Measurements from ENCODE around the gene SAP25. TPM values are rescaled to one million over a fixed set of nuclear protein-coding genes. Genes with fewer than 3 reads are reported as not detected.
"Not testable (repeated sequence)": the region's sequence is repeated elsewhere in the genome, so short reads cannot be mapped to it uniquely, and the experiment has no call there.

The SAP25 gene
- polyA plus RNA-seq, 1 donor from 2014 or later, result 0.52 TPM

DNA sequence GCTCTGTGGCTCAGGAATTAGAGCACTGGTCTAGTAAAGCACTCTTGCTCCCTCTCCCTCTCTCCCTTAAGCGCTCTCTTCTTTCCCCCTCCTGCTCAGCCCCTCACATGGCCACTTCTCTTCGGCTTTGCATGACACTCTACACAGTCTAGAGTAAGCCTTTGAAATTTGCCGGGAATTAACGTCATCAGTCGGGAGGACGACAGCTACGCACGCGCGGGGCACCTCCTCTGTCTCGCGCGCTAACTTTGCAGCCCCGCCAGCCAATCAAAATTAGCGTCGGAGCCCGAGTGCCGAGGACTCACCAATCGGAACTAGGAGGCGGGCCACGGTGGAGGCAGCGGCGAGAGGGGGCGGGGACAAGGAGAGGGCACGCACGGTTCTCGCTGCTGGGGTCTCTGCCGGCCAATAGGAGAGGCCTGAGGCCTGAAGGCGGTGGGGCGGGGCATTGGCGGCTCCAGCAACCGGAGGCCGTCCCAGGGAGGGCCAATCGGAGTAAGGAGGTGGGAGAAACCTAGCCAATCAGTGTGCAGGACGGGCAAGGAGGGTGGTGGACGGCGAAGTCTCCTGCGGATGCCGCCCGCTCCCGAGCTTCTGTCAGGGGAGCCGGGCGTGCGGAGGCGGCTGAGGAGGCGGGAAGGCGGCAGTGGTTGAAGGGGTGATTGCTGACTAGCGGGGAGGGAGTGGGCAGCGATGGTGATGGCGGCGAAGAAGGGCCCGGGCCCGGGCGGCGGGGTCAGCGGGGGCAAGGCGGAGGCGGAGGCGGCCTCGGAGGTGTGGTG is 34.9 kb downstream of the SAP25 start, which contains the start of gene AGFG2:
AGFG2 (plus strand) TSS at position 550 of the 782 bp plus-strand sequence; CDS start at position 694, 144 bp downstream.
- H3K27me3 ChIP-seq (ENCODE audit: insufficient read depth, low read depth, low read length), result no peaks in the 10 kb centered on the region
- TF ChIP-seq TAF1 (IDR thresholded peaks at IDR 0.05; ENCODE audit: low read depth) (peak; percentile 81), POLR2AphosphoS5 (IDR thresholded peaks at IDR 0.05) (peak; percentile 78), EZH2 (IDR thresholded peaks at IDR 0.05; ENCODE audit: borderline replicate concordance, insufficient read depth, low read length, poor library complexity, severe bottlenecking) (no peak), SMC3 (conservative IDR thresholded peaks at IDR 0.05; ENCODE audit: poor library complexity) (peak; percentile 56), EP300 (conservative IDR thresholded peaks at IDR 0.05; ENCODE audit: poor library complexity, severe bottlenecking) (no peak), RAD21 (conservative IDR thresholded peaks at IDR 0.05) (peak; percentile 34), MXI1 (conservative IDR thresholded peaks at IDR 0.05; ENCODE audit: poor library complexity, severe bottlenecking) (peak; percentile 100)
- TF ChIP-seq, protein P1, sequence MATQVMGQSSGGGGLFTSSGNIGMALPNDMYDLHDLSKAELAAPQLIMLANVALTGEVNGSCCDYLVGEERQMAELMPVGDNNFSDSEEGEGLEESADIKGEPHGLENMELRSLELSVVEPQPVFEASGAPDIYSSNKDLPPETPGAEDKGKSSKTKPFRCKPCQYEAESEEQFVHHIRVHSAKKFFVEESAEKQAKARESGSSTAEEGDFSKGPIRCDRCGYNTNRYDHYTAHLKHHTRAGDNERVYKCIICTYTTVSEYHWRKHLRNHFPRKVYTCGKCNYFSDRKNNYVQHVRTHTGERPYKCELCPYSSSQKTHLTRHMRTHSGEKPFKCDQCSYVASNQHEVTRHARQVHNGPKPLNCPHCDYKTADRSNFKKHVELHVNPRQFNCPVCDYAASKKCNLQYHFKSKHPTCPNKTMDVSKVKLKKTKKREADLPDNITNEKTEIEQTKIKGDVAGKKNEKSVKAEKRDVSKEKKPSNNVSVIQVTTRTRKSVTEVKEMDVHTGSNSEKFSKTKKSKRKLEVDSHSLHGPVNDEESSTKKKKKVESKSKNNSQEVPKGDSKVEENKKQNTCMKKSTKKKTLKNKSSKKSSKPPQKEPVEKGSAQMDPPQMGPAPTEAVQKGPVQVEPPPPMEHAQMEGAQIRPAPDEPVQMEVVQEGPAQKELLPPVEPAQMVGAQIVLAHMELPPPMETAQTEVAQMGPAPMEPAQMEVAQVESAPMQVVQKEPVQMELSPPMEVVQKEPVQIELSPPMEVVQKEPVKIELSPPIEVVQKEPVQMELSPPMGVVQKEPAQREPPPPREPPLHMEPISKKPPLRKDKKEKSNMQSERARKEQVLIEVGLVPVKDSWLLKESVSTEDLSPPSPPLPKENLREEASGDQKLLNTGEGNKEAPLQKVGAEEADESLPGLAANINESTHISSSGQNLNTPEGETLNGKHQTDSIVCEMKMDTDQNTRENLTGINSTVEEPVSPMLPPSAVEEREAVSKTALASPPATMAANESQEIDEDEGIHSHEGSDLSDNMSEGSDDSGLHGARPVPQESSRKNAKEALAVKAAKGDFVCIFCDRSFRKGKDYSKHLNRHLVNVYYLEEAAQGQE (IDR thresholded peaks at IDR 0.05; ENCODE audit: borderline replicate concordance), result no peak
- TF ChIP-seq, protein P2, sequence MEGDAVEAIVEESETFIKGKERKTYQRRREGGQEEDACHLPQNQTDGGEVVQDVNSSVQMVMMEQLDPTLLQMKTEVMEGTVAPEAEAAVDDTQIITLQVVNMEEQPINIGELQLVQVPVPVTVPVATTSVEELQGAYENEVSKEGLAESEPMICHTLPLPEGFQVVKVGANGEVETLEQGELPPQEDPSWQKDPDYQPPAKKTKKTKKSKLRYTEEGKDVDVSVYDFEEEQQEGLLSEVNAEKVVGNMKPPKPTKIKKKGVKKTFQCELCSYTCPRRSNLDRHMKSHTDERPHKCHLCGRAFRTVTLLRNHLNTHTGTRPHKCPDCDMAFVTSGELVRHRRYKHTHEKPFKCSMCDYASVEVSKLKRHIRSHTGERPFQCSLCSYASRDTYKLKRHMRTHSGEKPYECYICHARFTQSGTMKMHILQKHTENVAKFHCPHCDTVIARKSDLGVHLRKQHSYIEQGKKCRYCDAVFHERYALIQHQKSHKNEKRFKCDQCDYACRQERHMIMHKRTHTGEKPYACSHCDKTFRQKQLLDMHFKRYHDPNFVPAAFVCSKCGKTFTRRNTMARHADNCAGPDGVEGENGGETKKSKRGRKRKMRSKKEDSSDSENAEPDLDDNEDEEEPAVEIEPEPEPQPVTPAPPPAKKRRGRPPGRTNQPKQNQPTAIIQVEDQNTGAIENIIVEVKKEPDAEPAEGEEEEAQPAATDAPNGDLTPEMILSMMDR (IDR thresholded peaks at IDR 0.05; ENCODE audit: poor library complexity, severe bottlenecking), result no peak
- H3K9me3 ChIP-seq (ENCODE audit: low read length), result no peaks in the 10 kb centered on the region
- H3K79me2 ChIP-seq (replicated peaks; ENCODE audit: insufficient read depth, low read length), result peaks cover 7% of the 10 kb centered on the region
- H3K4me2 ChIP-seq (ENCODE audit: low read length), result peak within 1 kb of the TSS; percentile 31
- peak within 1 kb of the TSS; percentile 46 for H2AFZ ChIP-seq (ENCODE audit: low read depth, low read length)
- H3K4me3 ChIP-seq (ENCODE audit: low read length), result peak within 1 kb of the TSS; percentile 80
- H3K27ac ChIP-seq (ENCODE audit: low read length), result peak within 1 kb of the TSS; percentile 39
- no peaks in the 10 kb centered on the region for H3K9me2 ChIP-seq (ENCODE audit: insufficient read depth, low read length)
- no peaks in the 10 kb centered on the region for H3K36me3 ChIP-seq (ENCODE audit: insufficient read depth, low read length)
- peak within 1 kb of the TSS; percentile 67 for H3K9ac ChIP-seq (ENCODE audit: low read length)
- no peaks in the 10 kb centered on the region for H4K20me1 ChIP-seq (ENCODE audit: insufficient read depth)
- no peaks in the 10 kb centered on the region for H3F3A ChIP-seq (ENCODE audit: insufficient read depth, low read length, poor library complexity, severe bottlenecking)

DNA sequence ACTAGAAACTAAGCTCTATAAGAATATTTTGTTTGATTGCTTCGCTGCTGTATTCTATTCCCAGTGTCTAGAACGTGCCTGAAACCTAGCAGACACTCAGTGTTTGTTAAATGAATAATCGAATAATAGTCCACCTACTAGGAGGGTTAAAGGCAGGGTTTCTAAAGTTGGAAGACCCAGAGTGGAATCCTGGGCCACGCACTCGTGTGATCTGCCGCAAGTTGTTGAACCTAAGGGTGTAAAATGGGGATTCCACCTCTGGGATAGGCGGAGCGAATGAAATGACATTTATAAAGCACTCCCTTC is 35.4 kb downstream of the SAP25 start:
- H3K79me2 ChIP-seq (replicated peaks; ENCODE audit: insufficient read depth, low read length), result peaks cover 7% of the 10 kb centered on the region
- H3K36me3 ChIP-seq (ENCODE audit: insufficient read depth, low read length), result no peaks in the 10 kb centered on the region
- no peaks in the 10 kb centered on the region for H3F3A ChIP-seq (ENCODE audit: insufficient read depth, low read length, poor library complexity, severe bottlenecking)
- no peaks in the 10 kb centered on the region for H3K9me3 ChIP-seq (ENCODE audit: low read length)
- no peaks in the 10 kb centered on the region for H3K27me3 ChIP-seq (ENCODE audit: insufficient read depth, low read depth, low read length)
- peak overlapping the region; percentile 80 for H3K4me3 ChIP-seq (ENCODE audit: low read length)
- no peak for TF ChIP-seq POLR2AphosphoS5 (IDR thresholded peaks at IDR 0.05)
- TF ChIP-seq EZH2 (IDR thresholded peaks at IDR 0.05; ENCODE audit: borderline replicate concordance, insufficient read depth, low read length, poor library complexity, severe bottlenecking), result no peak
- TF ChIP-seq SMC3 (conservative IDR thresholded peaks at IDR 0.05; ENCODE audit: poor library complexity), result no peak
- TF ChIP-seq EP300 (conservative IDR thresholded peaks at IDR 0.05; ENCODE audit: poor library complexity, severe bottlenecking), result no peak
- TF ChIP-seq MXI1 (conservative IDR thresholded peaks at IDR 0.05; ENCODE audit: poor library complexity, severe bottlenecking), result no peak
- TF ChIP-seq TAF1 (IDR thresholded peaks at IDR 0.05; ENCODE audit: low read depth), result no peak
- TF ChIP-seq, protein P2 (IDR thresholded peaks at IDR 0.05; ENCODE audit: poor library complexity, severe bottlenecking), result no peak
- TF ChIP-seq, protein P1 (IDR thresholded peaks at IDR 0.05; ENCODE audit: borderline replicate concordance), result no peak
- no peak for TF ChIP-seq RAD21 (conservative IDR thresholded peaks at IDR 0.05)
- H3K4me2 ChIP-seq (ENCODE audit: low read length), result no peak overlapping the region
- no peaks in the 10 kb centered on the region for H3K9me2 ChIP-seq (ENCODE audit: insufficient read depth, low read length)
- no peak overlapping the region for H2AFZ ChIP-seq (ENCODE audit: low read depth, low read length)
- no peaks in the 10 kb centered on the region for H4K20me1 ChIP-seq (ENCODE audit: insufficient read depth)
- no peak overlapping the region for H3K27ac ChIP-seq (ENCODE audit: low read length)
- H3K9ac ChIP-seq (ENCODE audit: low read length), result no peak overlapping the region

DNA sequence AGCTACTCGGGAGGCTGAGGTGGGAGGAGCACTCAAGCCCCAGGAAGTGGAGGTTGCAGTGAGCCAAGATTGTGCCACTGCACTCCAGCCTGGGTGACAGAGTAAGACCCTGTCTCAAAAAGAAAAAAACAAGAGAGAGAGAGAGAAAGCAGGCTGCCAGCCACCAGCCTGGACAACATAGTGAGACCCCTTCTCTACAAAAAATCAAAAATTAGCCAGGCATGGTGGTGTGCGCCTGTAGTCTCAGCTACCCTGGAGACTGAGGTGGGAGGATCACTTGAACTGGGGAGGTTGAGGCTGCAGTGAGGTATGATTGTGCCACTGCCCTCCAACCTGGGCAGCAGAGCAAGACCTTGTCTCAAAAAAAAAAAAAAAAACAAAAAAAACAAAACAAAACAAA is 37.0 kb downstream of the SAP25 start:
- not testable (repeated sequence) for H3F3A ChIP-seq (ENCODE audit: insufficient read depth, low read length, poor library complexity, severe bottlenecking)

More for the DNA sequence above, 37.0 kb downstream of the SAP25 start:
- not testable (repeated sequence) for H3K36me3 ChIP-seq (ENCODE audit: insufficient read depth, low read length); H3K4me3 ChIP-seq (ENCODE audit: low read length); H3K79me2 ChIP-seq (replicated peaks; ENCODE audit: insufficient read depth, low read length); H3K27me3 ChIP-seq (ENCODE audit: insufficient read depth, low read depth, low read length); H2AFZ ChIP-seq (ENCODE audit: low read depth, low read length); H3K9me2 ChIP-seq (ENCODE audit: insufficient read depth, low read length); H3K27ac ChIP-seq (ENCODE audit: low read length); H3K9me3 ChIP-seq (ENCODE audit: low read length); H4K20me1 ChIP-seq (ENCODE audit: insufficient read depth); H3K9ac ChIP-seq (ENCODE audit: low read length); H3K4me2 ChIP-seq (ENCODE audit: low read length)
